ENCODE results near the gene ADCY10.

DNA sequence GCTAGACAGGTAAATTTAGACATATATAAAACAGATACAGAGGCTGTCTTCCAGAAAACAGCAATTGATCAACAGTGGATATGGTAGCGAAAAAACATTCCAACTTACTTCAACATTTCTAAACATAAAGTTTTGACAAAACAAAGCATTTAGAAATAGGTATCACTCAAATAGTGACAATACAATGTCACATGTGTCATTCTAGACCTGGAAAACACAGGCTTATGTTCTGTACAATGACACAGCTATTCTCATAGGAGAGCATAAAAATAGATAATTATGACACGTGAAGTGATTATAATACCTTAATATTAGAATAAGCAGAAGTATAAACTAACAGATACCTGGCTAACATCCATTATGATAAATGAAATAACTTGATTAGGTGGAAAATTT is 14.5 kb upstream of the ADCY10 start:
- TF ChIP-seq, protein P1, sequence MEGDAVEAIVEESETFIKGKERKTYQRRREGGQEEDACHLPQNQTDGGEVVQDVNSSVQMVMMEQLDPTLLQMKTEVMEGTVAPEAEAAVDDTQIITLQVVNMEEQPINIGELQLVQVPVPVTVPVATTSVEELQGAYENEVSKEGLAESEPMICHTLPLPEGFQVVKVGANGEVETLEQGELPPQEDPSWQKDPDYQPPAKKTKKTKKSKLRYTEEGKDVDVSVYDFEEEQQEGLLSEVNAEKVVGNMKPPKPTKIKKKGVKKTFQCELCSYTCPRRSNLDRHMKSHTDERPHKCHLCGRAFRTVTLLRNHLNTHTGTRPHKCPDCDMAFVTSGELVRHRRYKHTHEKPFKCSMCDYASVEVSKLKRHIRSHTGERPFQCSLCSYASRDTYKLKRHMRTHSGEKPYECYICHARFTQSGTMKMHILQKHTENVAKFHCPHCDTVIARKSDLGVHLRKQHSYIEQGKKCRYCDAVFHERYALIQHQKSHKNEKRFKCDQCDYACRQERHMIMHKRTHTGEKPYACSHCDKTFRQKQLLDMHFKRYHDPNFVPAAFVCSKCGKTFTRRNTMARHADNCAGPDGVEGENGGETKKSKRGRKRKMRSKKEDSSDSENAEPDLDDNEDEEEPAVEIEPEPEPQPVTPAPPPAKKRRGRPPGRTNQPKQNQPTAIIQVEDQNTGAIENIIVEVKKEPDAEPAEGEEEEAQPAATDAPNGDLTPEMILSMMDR (IDR thresholded peaks at IDR 0.05) = no peak
- no peak for TF ChIP-seq POLR2AphosphoS5 (IDR thresholded peaks at IDR 0.05; ENCODE audit: insufficient read depth in 1 of 2, low read depth in 1 of 2)

Data from vagina (tissue), 2 donors.